COLO668 (cell line): ENCODE measurements around the gene RMND1.
"Not testable (repeated sequence)": the region's sequence is repeated elsewhere in the genome, so short reads cannot be mapped to it uniquely, and the experiment has no call there.

Experiments
- DNase-seq: peaks from one replicate; lab custom pipeline; 2025; ENCODE audit not compliant: unreplicated experiment; lab: John Stamatoyannopoulos, UW

The RMND1 gene

DNA sequence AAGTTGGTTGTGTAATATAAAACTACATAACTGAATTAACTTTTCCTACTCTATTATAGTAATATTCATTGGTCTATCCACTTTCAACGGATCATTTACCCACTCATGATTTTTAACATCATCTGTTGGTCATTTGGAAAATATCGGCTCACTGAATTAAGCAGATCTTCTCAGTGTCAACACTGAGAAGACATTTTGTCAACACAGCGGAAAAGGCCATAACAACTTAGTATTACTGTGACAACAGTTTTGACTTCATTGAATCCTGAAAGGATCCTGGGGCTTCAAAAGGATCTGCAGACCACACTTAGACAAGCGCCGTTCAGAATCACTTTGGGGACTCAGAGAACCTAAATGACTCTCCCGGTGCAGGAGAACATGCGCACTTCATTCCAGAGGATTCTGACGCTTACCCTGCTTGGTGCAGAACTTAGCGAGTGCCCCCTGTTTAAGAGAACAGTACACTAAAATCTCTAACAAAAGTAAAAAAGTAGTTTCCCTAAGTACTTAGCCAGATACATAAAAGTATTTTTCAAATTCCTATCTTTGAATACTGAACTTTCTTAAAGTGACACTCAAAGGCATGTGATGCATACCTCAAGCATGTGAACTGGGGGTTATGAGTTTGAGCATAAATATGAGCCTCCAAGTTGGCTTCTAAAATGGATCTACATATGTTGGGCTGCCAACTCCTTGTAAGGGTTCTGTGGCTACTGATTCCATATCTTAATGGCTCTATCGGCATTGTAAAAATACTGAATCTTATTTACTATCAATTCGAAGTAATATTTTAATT lies 64.6 kb downstream of the RMND1 start:
- DNase-seq: no peak

- no peak for DNase-seq
Observed at GRCh38 chr6:151385177-151385576, 66.7 kb downstream of the RMND1 start.

DNA sequence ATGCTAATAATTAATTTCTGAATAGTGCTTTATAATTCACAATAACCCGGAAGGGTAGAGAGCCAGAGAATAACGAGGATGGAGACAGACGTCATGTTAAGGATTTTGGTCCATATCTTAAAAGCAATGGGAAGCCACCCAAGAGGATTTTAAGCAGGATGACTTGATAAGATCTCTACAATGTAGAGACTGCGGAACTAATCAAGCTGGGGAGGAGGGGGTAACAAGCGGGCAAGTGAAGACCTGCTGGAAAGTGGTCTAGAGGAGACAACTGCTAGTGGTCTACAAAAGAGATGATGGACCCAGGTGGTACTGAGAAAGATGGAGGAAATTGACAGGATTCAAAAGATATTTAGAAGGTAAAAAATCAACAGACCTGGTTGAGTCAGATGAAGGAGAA lies 67.8 kb downstream of the RMND1 start:
- DNase-seq: no peak

DNA sequence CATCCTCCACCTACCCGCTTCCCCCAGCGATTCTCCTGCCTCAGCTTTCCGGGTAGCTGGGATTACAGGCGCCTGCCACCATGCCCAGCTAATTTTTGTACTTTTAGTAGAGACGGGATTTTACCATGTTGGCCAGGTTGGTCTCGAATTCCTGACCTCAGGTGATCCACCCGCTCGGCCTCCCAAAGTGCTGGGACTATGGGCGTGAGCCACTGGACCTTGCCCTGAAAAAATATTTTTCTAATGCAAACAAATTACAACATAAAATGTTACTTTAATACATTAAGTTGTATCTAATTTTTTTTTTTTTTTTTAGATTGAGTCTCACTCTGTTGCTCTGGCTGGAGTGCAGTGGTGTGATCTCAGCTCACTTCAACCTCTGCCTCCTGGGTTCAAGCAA lies 69.3 kb downstream of the RMND1 start:
- DNase-seq: not testable (repeated sequence)

- DNase-seq: no peak
Observed at GRCh38 chr6:151381722-151382121, 70.2 kb downstream of the RMND1 start.

DNA sequence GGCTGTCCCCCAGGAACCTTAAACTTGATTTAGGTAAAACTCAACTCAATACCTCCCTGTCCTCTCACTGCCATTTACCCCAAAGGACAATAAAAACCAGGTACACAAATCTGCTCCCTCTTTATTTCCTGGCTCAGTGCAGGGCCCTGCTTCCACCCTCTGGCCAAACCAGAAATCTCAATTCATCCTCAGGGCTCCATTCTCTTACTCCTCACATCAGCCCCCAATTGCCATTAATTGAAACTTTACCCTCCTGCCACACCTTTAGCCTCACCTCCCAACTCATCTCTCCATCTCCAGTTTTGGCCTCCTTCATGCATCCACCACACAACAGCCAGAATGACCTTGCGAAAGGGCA lies 71.1 kb downstream of the RMND1 start:
- DNase-seq: no peak

- no peak for DNase-seq
Observed at GRCh38 chr6:151379933-151380847, 71.7 kb downstream of the RMND1 start.

DNA sequence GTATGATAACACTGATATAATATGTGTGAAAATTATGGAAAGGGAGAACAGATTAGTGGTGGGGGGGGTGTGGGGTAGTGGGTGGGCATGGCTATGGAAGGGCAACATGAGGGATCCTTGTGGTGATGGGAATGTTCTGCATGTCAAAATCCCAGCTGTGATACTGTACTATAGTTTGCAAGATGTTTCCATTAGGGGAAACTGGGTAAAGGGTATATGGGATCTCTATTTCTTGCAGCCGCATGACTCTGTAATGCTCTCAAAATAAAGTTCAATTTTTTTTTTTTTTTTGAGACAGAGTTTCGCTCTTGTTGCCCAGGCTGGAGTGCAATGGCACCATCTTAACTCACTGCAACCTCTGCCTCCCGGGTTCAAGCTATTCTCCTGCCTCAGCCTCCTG lies 74.8 kb downstream of the RMND1 start:
- DNase-seq: no peak

GRCh38 chr6:151376440-151376839 lies 75.5 kb downstream of the RMND1 start:
- DNase-seq: no peak

DNA sequence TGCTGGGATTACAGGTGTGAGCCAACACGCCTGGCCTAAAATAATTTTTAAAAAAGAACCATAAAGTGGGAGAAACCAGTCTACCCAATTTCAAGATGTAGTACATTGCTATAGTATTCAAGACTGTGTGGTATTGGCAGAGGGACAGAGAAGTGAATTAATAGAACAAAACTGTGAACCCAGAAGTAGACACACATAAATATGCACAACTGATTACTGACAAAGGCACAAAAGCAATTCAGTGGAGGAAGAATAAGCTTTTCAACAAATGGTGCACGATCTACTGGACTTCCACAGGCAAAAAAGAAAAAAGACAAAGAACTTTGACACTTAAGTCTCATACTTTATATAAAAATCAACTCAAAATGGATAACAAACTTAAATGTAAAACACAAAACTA lies 76.1 kb downstream of the RMND1 start:
- DNase-seq: no peak

- no peak for DNase-seq
Observed at GRCh38 chr6:151374036-151374683, 77.8 kb downstream of the RMND1 start.

- DNase-seq: no peak
Observed at GRCh38 chr6:151372164-151372563, 79.8 kb downstream of the RMND1 start.

- no peak for DNase-seq
Observed at GRCh38 chr6:151370509-151371078, 81.3 kb downstream of the RMND1 start.

- DNase-seq: no peak
Observed at GRCh38 chr6:151365233-151365632, 86.7 kb downstream of the RMND1 start.

GRCh38 chr6:151359486-151359885 lies 92.4 kb downstream of the RMND1 start:
- DNase-seq: no peak

- no peak for DNase-seq
Observed at GRCh38 chr6:151358475-151358874, 93.5 kb downstream of the RMND1 start.

GRCh38 chr6:151357758-151358436 lies 94.0 kb downstream of the RMND1 start:
- DNase-seq: no peak

DNA sequence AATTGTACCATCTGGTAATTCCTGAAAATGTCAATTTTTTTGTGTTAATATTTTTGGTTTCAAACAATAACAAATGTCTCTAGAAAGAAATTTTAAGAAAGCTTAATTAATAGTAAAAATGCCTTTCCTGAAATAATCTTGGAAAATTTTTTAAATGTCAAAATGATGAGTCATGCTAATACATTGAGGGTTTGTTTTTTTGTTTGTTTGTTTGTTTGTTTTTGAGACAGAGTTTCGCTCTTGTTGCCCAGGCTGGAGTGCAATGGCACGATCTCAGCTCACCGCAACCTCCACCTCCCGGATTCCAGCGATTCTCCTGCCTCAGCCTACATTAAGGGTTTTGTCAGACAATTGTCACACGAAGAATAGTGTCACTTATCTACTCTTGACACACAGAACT lies 94.9 kb downstream of the RMND1 start:
- DNase-seq: not testable (repeated sequence)
